Lung (tissue), 12 donors: ENCODE measurements around the gene WASHC3. TPM values are rescaled to one million over a fixed set of nuclear protein-coding genes. Genes with fewer than 3 reads are reported as not detected.
A peak's percentile ranks its signal among the peaks of the same experiment; 100 is the strongest.

ENCODE experiments used
- ATAC-seq: fragments of 200-7000 bp; cut with Tn5 transposase; one replicate; pipeline ENCODE4 v1.9.1; 2020; ENCODE audit warnings: moderate number of reproducible peaks; ENCODE audit not compliant: insufficient read depth, low FRiP score
- DNase-seq, 3 donors: peaks; one replicate each; pipeline ENCODE4 v3.0.0-alpha.2; 2013 to 2017
- H3K27ac ChIP-seq, 2 donors: one replicate each; pipeline ENCODE4 v1.5.1; 2013; ENCODE audit warnings: mild to moderate bottlenecking in 2 of 2, moderate library complexity in 2 of 2, control low read depth in 1 of 2, inconsistent platforms in 1 of 2, low read depth in 1 of 2, low read length in 1 of 2
- H3K27me3 ChIP-seq, 3 donors: one replicate each; pipeline ENCODE4 v1.5.1; 2013; ENCODE audit warnings: low read length in 2 of 3; ENCODE audit not compliant: control insufficient read depth in 3 of 3, insufficient read depth in 3 of 3
- H3K36me3 ChIP-seq, 4 donors: one replicate each; pipeline ENCODE4 v1.5.1; 2013; ENCODE audit warnings: low read length in 4 of 4, mild to moderate bottlenecking in 1 of 4, moderate library complexity in 1 of 4; ENCODE audit not compliant: control insufficient read depth in 4 of 4, insufficient read depth in 4 of 4
- H3K4me1 ChIP-seq, 5 donors: one replicate each; pipeline ENCODE4 v1.5.1; 2013; ENCODE audit warnings: low read length in 5 of 5, mild to moderate bottlenecking in 2 of 5, moderate library complexity in 1 of 5; ENCODE audit not compliant: control insufficient read depth in 5 of 5, insufficient read depth in 5 of 5
- H3K4me3 ChIP-seq: one replicate; pipeline ENCODE4 v1.5.1; 2013; ENCODE audit warnings: mild to moderate bottlenecking, control low read depth, moderate library complexity
- H3K9ac ChIP-seq, 2 donors: one replicate each; pipeline ENCODE4 v1.5.1; 2013; ENCODE audit warnings: low read length in 2 of 2, control low read depth in 1 of 2; ENCODE audit not compliant: insufficient read depth in 1 of 2
- H3K9me3 ChIP-seq, 4 donors: one replicate each; pipeline ENCODE4 v1.5.1; 2013; ENCODE audit warnings: low read length in 3 of 4, mild to moderate bottlenecking in 1 of 4, moderate library complexity in 1 of 4; ENCODE audit not compliant: control insufficient read depth in 4 of 4, insufficient read depth in 3 of 4
- CTCF ChIP-seq: IDR thresholded peaks from 2 replicates; pipeline ENCODE4 v1.5.1; 2012; ENCODE audit warnings: mild to moderate bottlenecking; ENCODE audit errors: control extremely low read depth, extremely low read depth
- WGBS, 2 donors: extraction: QIAGEN DNeasy Blood & Tissue Kit; methylation state at CpG; one replicate each; pipeline ENCODE4 v1.1.7; 2013; 5-methylcytosine and 5-hydroxymethylcytosine counted together
- polyA plus RNA-seq, 2 donors: library from polyadenylated mRNA; stranded (reverse); fragments of 200-250 nt; gene quantifications; one replicate each; pipeline ENCODE4 v1.2.1, GENCODE V29; 2013
- total RNA-seq, 2 donors: library from RNA; depleted of rRNA in 1 of 2; stranded (reverse); fragments of >200 nt in 1 of 2; gene quantifications; one replicate each; pipeline ENCODE4 v1.2.1, GENCODE V29; 2014 to 2021
- donor health status: control.
- donor health status: control.
- donor health status: Bipolar disorder and iron deficiency.
- donor health status: healthy.
- donor health status: DM: yes; HTN: yes; CAD: no.

Gene WASHC3
- total and polyA plus RNA-seq, 4 donors = 28.0 to 53.3 (median 45.2) TPM

DNA sequence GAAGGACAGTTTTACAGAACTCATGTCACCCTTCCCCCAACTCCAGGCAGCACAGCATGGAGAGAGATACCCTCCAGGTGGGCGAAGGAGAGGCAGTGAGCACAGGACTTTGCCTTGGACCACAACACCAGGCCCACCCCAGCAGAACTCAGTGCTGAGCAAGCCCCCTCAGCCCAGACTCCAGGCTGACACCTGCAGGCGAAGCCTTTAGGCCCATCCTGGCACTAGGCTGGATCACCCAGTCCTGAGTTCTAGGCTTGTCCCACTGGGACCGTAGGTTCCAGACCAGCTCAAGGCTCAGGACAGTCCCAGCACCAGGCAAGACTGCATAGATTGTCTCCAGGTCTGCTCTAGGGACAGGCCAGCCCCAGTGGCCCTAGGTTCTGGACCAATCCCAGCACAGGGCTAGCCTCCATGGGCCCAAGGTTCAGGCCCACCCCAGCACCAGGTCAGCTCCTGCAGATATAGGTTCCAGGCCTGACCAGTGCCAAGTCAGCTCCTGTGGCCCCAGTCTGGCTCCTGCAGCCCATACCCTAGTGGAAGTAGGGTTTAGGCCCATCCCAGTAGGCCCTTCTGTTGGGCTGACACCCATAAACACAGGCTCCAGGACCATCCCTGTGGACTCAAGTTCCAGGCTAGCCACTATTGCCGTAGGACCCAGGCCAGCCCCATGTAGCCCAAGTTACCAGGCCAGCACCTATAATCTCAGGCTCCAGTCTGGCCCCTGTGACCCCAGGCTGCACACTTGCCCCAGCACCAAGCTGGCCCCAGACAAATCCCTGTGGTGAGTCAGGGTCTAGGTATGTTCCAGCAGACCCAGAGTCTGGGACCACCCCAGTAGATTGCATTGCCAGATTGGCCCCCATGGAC, 9.4 kb downstream of the WASHC3 start:
- DNase-seq (no peak), ATAC-seq (no peak)
- Histone ChIP-seq H3K27me3 (no peaks in the 10 kb centered on the region), H3K9ac (no peak overlapping the region), H3K4me1 (peaks cover 0 to 7% (median 0%) of the 10 kb centered on the region in 5 donors), H3K27ac (no peak overlapping the region), H3K4me3 (no peak overlapping the region), H3K9me3 (no peaks in the 10 kb centered on the region), H3K36me3 (peaks cover 12 to 26% (median 19%) of the 10 kb centered on the region in 4 donors)
- 97 to 98% methylated on average over 4 of the region's 4 CpGs for WGBS, 2 donors
- TF ChIP-seq CTCF = no peak

GRCh38 chr12:102051431-102051965, 10.3 kb downstream of the WASHC3 start:
- DNase-seq = peak in 2 of 3 donors; percentile 33 to 74
- no peak for TF ChIP-seq CTCF

GRCh38 chr12:102050660-102051430, 10.9 kb downstream of the WASHC3 start:
- no peak for ATAC-seq
- no peaks in the 10 kb centered on the region for H3K27me3 ChIP-seq
- no peak for TF ChIP-seq CTCF

More at GRCh38 chr12:102051431-102051965, 10.3 kb downstream of the WASHC3 start:
- H3K9ac ChIP-seq = no peak overlapping the region
- WGBS, 2 donors = 57 to 90% methylated on average over 1 of the region's 1 CpG
- H3K4me1 ChIP-seq = peaks cover 0 to 7% (median 0%) of the 10 kb centered on the region in 5 donors
- no peak for ATAC-seq
- H3K36me3 ChIP-seq = peaks cover 12 to 26% (median 18%) of the 10 kb centered on the region in 4 donors
- H3K27ac ChIP-seq = no peak overlapping the region
- H3K4me3 ChIP-seq = no peak overlapping the region
- H3K9me3 ChIP-seq = no peaks in the 10 kb centered on the region
- H3K27me3 ChIP-seq = no peaks in the 10 kb centered on the region

More at GRCh38 chr12:102050660-102051430, 10.9 kb downstream of the WASHC3 start:
- Histone ChIP-seq H3K9ac (peak overlapping the region in 1 of 2 donors; percentile 11), H3K9me3 (no peaks in the 10 kb centered on the region), H3K27ac (no peak overlapping the region), H3K4me3 (no peak overlapping the region), H3K4me1 (peaks cover 0 to 7% (median 0%) of the 10 kb centered on the region in 5 donors), H3K36me3 (peaks cover 13 to 29% (median 19%) of the 10 kb centered on the region in 4 donors)
- DNase-seq = peak in 1 of 3 donors; percentile 30
- 19 to 37% methylated on average over 1 of the region's 1 CpG for WGBS, 2 donors
